SK-MEL-5 (cell line): Measurements from ENCODE around the gene SMIM21. TPM values are rescaled to one million over a fixed set of nuclear protein-coding genes. Genes with fewer than 3 reads are reported as not detected.

ENCODE experiments used
- DNase-seq: peaks from one replicate; pipeline ENCODE4 v3.0.0-alpha.2; 2016; ENCODE audit warnings: low read depth, low spot score
- in situ Hi-C: cut with HindIII; loops from 2 replicates; pipeline ENCODE4 v1.10.0; 2016; ENCODE audit warnings: low sequenced_read_pairs, high pct_unique_total_duplicates, low pct_unique_long_range_greater_than_20kb
- polyA plus RNA-seq, 2 experiments: library from polyadenylated mRNA; depleted of rRNA; stranded (reverse); fragments of >200 nt; gene quantifications; 2 replicates each; pipeline ENCODE4 v1.2.3, GENCODE V29; 2015
- total RNA-seq: library from RNA; depleted of rRNA; stranded (reverse); fragments of >200 nt; shearing (Covaris generic); gene quantifications from 2 replicates; pipeline ENCODE4 v1.2.3, GENCODE V29; 2014; rRNA removed

The SMIM21 gene
- not detected in 2 replicates for total RNA-seq
- not detected in 2 replicates for polyA plus RNA-seq (2015; cell fraction: cytosol; rRNA removed)
- polyA plus RNA-seq (2015; cell fraction: nucleus; rRNA removed): not detected in 2 replicates

DNA sequence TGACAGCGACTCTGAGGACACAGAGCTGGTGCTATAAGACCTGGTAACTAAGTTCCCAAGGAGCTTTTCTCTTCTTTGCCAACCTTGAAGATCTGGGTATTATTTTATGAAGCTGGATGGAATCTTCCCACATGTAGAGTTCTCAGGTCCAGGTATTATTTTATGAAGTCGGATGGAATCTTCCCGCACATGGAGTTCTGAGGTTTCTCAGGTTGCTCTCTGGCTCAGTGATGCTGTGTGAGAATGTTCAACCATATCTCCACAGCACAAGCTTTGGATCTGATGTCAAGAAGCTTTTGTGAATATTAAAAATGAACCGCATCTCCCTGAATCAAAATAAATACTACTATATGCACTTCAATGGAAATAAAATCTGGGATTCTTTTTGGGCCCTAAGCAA lies at the start of gene SMIM21:
SMIM21 (minus strand) TSS at position 101 of the 400 bp plus-strand sequence. CDS start 140 bp downstream, outside the sequence.
- in situ Hi-C loops: no loop called here
- DNase-seq: no peak

DNA sequence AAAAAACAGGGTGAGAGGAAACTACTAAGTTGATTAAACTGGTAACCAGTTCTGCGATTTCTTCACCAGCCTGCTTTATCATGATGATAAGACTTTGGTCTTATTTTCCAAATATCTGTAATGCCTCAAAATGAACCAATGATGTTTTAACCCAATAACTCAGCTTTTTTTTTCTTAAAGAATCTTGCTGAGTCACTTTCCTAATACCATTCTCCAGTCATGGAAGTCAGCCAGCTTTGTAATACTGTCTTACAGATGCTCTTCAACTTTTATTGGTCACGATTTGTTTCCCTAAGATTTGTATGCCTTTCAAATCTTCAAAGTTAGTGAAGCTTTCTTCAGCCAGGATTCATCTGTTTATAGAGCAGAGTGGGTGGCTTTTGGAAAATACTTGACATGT lies 47.7 kb upstream of the SMIM21 start:
- in situ Hi-C loops: no loop called here
- DNase-seq: no peak

DNA sequence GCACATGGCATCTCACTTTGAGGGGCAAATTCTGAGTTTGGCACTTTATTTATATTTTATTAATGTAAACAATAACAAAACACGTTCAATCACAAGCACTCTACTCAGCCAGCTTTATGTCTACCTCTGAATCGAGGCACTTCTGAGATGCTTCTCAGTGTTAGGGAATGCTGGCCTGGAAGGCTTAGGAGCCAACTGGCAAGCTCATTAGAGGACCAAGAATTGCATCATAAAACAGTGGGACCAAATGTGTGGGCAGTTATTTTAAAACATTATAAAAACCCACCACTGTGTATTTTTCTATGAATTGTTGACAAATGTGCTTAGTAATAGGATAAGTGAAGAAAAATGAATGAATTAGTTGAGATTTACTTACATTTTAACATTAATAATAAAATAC lies 46.8 kb upstream of the SMIM21 start:
- in situ Hi-C loops: no loop called here
- no peak for DNase-seq

DNA sequence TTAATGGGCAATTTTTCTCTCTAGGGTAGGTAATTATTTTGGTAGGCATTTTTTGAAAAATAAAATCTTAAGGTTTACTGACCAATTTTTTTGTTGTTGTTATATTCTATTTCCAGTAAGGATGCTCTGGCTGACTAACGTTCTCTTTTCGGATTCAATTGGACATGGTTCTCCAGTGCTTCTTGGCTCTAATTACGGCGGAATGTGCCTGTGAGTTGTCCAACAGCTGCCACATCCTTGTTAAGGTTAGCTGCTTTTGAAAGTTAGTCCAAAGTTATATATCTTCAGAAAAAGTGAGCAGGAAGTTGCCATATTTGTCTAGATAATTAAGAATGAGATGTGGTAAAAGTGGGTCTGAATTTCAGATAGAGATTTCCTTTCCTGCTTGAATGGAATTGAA lies 45.8 kb upstream of the SMIM21 start:
- in situ Hi-C loops: no loop called here
- DNase-seq: no peak

DNA sequence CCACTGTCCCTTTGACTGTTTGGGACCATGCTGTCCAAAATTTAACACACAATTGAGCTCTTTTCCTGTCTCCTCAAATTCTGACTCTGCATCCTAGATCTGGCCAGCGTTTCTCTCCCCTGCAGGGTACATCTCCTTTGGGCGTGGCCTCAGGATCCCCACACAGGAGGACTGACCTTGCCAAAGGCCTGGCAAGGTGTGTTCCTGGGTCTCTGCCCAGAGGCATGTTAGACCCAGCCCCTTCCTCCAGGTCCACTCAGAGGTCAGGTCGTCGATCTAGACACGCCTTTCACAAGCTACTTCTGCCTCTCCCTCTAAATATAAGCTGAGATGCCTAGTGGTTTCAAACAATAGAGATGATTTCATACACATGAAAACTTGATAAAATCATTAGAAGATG lies 45.4 kb upstream of the SMIM21 start:
- no peak for DNase-seq
- in situ Hi-C loops: no loop called here

DNA sequence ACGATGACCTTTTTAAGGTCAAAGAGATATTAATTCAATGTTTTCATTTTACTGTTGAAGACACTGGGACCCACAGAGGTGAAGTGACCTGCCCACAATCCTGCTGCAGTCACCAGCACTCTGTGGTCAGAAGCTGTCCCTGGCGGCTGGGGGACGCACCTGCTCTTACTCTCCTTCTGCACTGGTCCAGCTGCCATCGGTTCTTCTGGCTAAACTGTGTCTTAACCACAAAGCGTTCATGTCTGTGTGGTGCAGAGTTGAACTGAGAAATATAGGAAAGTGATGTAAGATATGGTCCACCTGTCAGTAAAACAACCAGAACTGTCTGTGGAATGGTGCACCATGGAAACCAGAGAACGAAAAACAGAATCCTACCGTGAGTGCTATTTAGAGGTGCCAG lies 44.9 kb upstream of the SMIM21 start:
- in situ Hi-C loops: no loop called here

DNA sequence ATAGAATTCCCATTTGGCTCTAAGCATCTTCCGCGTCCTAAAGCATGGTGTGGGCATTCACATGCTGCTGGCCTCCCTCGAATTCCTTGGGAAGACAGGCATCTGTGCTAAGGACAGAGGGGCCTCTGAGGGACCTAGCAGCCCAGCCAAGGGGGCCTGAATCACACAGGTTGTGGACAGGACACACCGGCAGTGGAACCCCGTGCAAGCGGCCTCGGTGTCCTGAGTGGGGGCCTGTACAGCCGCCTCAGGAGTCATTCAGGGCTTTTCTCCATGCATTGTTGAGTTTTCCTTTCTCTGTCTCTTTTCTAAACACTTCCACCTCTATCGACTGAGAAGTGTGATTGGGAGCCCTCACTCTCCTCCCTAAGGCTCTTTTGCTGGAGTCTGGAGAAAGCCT lies 44.3 kb upstream of the SMIM21 start:
- DNase-seq: no peak
- in situ Hi-C loops: no loop called here

More for the DNA sequence above, 44.9 kb upstream of the SMIM21 start:
- DNase-seq: no peak

DNA sequence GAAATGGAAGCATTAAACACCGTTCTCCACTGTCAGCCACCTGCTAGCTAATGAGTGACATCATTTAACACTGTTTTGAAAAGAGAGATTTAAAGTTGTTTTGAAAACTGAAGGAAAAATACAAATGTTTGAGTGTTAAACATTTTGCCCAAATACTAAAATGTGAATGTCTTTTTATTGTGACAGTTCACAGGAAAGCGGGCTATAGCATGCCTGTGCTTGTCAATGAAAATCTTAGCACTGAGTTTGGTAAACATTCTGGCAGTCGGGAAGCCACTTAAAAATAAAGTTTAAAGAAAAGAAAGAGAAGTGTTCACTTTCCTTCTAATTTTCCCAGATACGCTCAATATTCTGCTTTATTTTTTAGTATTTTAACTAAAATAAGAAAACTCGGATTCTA lies 40.3 kb upstream of the SMIM21 start:
- in situ Hi-C loops: no loop called here
- DNase-seq: no peak

DNA sequence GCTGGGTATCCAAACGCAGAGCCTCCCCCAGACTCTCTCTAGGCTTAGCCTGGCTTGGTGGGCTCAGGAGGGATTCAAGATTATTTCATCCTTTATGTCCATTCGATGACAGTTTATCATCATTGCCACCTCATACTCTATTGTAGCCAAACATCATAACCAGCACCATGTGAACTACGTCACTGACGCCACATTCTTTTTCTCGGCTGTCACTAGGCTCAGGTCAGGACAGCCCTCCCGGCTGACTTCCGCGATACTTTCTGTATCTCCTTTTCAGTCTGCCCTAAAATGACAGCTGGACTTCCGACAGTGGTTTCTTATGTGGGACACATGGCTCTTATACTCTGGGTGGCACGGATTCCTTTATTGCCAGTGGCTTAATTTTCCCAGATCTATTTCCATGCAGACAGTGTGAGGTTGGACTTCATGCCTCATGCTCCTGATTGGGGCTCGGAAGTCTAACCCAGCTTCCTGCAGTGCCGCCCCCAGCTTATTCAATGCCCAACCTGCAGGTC lies 39.8 kb upstream of the SMIM21 start:
- DNase-seq: no peak
- in situ Hi-C loops: no loop called here

DNA sequence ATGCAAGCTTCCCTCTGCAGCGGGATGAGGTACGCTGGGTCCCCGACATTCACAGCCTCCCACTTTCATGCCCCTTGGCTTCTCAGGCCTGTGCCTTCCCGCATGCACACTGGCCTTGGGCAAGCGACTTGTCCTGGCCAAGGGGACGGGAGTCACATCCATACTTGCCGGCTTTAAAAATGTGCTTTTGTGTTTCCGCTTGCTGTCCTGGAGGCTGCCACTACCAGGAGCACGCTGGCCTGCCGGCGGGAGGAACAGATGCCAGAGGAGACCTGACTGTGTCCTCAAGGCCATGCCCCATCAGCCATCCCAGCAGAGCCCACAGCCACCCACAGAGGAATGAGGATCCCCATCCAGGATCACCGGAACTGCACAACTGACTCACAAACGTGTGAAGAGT lies 36.9 kb upstream of the SMIM21 start:
- in situ Hi-C loops: no loop called here
- DNase-seq: no peak

DNA sequence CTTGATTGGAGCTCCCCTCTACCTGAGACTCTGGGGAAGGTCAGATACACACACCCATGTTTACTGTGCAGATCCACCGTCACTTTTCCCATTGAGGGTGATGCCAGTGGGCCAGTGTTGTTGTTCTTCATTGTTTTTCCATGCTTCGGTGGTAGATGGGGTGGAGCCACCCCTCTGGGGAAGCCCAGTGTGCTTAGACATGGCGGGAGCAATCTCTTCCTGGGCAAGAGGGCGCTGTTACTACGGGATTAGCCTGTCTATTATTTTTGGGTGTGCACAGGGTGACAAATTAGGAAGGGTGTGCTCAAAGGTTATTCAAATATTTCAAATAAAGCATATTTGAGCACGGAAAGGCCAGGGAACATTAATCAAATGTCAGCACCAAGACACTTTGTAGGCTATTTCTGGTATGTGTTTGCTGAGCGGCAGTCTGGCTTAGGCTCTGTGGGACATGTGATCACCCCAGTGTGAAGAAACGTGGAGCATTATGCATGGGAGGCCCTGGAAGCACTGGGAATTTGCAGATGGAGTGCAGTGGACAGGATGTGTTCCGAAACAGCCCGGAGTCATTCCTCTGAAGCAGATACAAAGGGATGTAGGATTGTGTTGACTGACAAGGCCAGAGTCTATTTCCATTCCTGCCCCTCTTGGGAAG lies 34.8 kb upstream of the SMIM21 start:
- in situ Hi-C loops: no loop called here
- no peak for DNase-seq

DNA sequence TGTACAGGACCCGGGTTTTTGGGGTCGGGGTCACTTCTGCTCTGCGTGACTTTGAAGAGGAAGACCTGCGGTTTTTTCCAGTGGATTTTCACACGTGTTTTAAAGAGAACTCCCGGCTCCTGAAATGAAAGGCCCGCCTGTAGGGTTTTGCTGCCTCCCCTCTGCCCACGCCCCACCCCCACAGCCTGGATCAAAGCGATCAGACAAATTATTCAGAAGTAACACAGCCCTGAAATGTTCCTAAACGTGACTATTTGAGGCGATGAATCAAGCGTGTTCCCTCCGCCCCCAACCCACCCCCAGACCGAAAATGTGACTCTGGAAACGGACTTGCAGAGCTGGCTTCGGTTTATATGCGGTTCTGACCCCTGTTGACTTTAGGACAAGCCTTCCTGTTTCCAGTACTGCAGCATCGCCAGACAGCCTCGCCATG lies 28.7 kb upstream of the SMIM21 start:
- no peak for DNase-seq
- in situ Hi-C loops: no loop called here

DNA sequence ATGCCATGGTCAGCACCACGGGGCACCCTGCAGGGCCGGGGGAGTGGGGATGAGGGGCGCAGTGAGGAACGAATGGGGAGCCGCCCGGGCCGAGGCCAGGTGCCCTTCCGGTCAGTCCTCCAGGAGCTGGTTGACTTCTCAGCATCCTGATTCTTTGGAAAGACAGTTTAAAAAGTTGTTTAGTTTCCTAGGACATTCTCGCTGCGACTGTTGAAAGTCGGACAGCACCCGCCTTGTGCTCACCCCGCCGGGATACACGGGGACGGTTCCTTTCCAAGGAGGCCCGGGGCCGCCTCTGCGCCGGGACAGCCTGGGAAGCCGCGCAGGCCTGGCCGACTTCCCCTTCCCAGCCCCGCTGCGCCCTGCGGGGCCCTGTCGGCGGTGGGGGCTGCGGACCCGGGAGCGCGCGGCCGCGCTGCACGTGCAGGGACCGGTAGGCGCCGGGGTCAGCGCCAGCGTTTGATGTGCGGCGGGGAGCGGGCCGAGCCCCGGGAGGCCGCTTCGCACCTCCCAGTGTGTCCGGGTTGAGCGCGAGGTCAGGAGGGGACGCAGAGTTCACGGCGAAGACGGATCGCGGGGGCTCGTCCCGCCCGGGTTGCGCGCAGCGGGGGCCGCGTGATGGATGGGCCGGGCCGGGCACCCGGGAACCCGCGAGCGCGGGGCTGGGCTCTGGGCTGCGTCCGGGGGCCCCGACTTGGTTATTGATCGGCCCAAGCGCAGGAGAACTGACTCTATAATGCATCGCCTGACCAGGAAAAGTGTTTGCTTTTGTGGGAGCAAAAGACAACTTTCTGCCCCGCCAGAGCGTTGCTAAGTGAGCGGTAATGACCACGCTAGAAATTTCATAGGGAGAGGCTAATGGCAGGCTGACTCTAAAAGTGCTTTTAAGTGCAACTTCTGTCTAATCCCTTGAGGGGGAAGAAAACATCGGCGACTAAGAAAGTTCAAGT lies 28.0 kb upstream of the SMIM21 start:
- in situ Hi-C loops: no loop called here
- DNase-seq: no peak

DNA sequence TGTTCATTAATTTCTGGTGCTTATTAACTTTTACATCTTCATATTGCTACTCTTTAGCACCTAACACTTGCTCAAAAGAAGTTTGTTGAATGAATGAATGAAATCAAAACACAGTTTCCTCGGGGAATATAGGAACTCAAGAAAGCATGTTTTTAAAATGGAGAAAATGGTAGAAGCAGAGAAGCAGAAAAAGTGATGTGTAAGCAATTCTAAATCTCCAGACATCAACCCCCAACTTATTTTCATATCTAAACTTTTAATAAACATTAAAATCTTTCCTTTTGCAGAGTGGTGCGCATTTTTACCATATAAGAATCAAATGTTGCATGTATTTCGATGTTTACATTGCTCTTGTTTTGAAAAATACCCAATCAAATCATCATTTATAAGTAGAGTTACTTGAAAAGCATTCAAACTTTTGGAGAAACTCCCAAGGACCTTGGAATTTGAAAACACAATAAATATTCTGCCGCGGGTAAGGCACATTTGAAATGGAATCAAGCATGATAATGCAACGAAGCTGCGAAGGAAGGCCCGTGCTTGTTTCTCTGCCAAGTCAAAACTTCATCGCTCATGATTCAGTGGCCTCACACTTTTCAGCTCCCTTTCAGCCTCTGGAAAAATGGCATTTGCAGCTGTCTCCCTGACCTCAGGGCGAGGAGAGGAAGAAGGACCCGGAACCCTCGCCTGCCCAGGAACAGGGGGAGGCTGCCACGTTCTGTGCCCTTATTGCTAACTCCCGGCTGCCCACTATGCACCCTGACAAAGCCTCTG lies 26.7 kb upstream of the SMIM21 start:
- no peak for DNase-seq
- in situ Hi-C loops: no loop called here

DNA sequence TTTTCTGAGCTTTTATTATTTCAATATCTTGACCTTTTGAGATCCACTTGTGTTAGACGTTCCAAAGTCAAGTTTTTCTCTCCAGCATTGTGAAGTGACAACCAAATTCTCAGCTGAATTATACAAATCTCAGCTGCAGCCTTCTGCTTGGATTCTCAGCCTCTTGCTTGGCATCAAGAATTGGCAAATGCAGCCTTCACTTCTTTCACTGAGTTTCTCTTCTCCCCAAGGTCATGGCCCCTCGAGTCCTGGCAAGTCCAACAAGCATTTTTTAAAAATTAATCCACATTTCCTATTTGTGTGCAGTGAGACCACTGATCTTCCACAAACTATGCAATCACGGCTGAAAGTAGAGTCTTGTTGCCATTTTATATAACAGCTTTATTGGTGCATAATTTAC lies 23.4 kb upstream of the SMIM21 start:
- in situ Hi-C loops: no loop called here
- no peak for DNase-seq

DNA sequence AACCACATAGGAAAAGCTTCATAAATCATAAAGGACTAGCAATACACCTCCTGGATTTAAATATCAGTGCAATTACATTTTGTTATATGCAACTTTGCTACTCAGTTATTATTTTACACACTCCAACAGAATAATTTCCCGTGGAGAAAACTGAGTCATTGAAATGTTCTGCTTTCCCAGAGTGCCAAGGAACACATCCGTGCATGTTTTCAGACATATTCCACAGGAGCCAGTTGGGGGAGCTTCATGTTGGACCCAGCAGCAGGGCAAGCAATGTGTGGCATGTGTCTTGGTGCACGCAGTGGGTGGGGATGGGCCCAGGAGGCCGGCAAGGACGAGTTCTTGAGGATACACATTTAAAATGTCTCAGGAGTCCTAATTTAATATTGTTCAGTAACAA lies 14.4 kb upstream of the SMIM21 start:
- DNase-seq: no peak
- in situ Hi-C loops: no loop called here

DNA sequence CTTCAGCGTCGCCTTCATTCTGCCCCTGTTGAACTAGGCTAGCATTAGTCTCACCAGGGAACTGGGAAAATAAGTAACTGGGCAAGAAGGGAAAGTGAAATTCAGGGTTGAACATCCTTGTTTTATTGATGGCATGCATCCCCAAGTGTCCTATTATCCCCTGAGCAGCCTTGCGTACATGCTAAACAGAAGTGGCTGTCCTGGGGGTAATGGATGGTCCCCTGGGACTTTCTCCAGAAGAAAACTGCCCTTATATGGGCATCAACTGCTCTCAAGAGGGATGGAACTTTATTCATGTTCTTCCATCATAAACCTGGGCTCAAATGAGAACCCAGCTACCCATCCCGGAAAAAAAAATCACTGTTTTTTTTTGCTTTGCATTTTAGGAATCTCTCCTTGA lies 11.8 kb upstream of the SMIM21 start:
- in situ Hi-C loops: no loop called here

DNA sequence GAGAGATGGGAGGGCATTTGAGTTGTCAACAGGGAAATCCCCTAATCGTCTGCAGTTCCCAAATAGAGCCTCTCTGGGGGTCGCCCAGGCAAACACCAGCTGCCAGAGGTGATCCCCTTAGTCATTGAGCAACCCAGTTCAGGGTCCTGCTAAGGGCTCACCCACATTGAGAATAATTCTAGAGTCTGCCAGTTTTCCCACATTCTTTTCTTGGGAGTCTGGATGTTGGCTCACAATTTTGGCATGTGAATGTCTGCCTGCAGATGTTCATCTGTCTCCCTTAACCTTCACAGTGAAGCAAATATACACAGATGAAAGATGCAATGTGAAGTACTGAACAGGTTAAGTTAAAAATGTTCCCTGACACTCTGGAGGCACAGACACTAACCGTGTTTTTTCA lies 11.4 kb upstream of the SMIM21 start:
- in situ Hi-C loops: no loop called here
- DNase-seq: no peak

More for the DNA sequence above, 11.8 kb upstream of the SMIM21 start:
- DNase-seq: no peak
